HCT116 (cell line): ENCODE measurements around the gene LMTK3. TPM values are rescaled to one million over a fixed set of nuclear protein-coding genes. Genes with fewer than 3 reads are reported as not detected.
"Not testable (repeated sequence)": the region's sequence is repeated elsewhere in the genome, so short reads cannot be mapped to it uniquely, and the experiment has no call there.

Source experiments
- ATAC-seq: fragments of 200-7000 bp; cut with Tn5 transposase; 2 replicates; pipeline ENCODE4 v1.9.1; 2020; ENCODE audit warnings: mild to moderate bottlenecking, moderate library complexity
- BruUV-seq: library from RNA; stranded (reverse); fragments of 400-500 nt; replicated peaks from 2 replicates; lab custom pipeline; 2021; lab: Mats Ljungman, UMichigan
- CTCF ChIA-PET: fragments of 300-600 bp; sonication (Branson Sonifier 250); formaldehyde crosslinking; loops from one replicate; lab custom pipeline; 2021; ENCODE audit warnings: antibody characterized with exemption; lab: Charles Lee
- POLR2A ChIA-PET: fragments of 300-600, 350-600 bp; sonication (Branson Sonifier 250); formaldehyde crosslinking; loops from one replicate; lab custom pipeline; 2021; ENCODE audit warnings: antibody characterized with exemption; lab: Charles Lee
- RAD21 ChIA-PET, 2 experiments: fragments of 300-600 bp; sonication (Branson Sonifier 250); formaldehyde crosslinking; loops; one replicate each; lab custom pipeline; 2023; ENCODE audit warnings: low total read pairs in 2 of 2; ENCODE audit not compliant: uncharacterized antibody in 2 of 2, unreplicated experiment in 2 of 2, low non-redundant PET in 1 of 2; lab: Charles Lee
- DNase-seq: peaks from one replicate; pipeline ENCODE4 v3.0.0-alpha.2; 2010; ENCODE audit warnings: low read depth, low spot score
- H2AFZ ChIP-seq: fragments of 200-600 bp; shearing (Covaris generic), sonication (generic); 2 replicates; pipeline ENCODE4 v1.6.1; 2017; ENCODE audit warnings: low read depth, mixed run types, mixed read lengths, antibody characterized with exemption, low read length; ENCODE audit not compliant: poor library complexity, severe bottlenecking
- H3K27ac ChIP-seq: 2 replicates; pipeline ENCODE4 v1.5.1; 2012; ENCODE audit warnings: low read depth, low read length
- H3K27me3 ChIP-seq: fragments of 200-600 bp; sonication (generic); 2 replicates; pipeline ENCODE4 v1.6.1; 2016; ENCODE audit warnings: mixed run types, low read length, mixed read lengths; ENCODE audit not compliant: insufficient read depth
- H3K36me3 ChIP-seq, 2 experiments: fragments of 200-500 bp in 1 of 2; fragments of 200-600 bp in 1 of 2; sonication (Bioruptor generic) in 1 of 2; sonication (generic) in 1 of 2; 2 replicates each; pipeline versions ENCODE4 v1.5.1 to v1.6.1; 2014 to 2016; ENCODE audit warnings: low read length in 2 of 2, inconsistent platforms in 1 of 2, mixed read lengths in 1 of 2, mixed run types in 1 of 2; ENCODE audit not compliant: insufficient read depth in 2 of 2, control insufficient read depth in 1 of 2
- H3K4me1 ChIP-seq, 2 experiments: fragments of 200-600 bp in 1 of 2; sonication (generic) in 1 of 2; 2 replicates each; pipeline versions ENCODE4 v1.5.1 to v1.6.1; 2012 to 2017; ENCODE audit warnings: low read length in 2 of 2, inconsistent platforms in 1 of 2, mild to moderate bottlenecking in 1 of 2, mixed read lengths in 1 of 2, mixed run types in 1 of 2, moderate library complexity in 1 of 2; ENCODE audit not compliant: insufficient read depth in 2 of 2, control insufficient read depth in 1 of 2
- H3K4me2 ChIP-seq: fragments of 200-600 bp; sonication (generic); 2 replicates; pipeline ENCODE4 v1.6.1; 2017; ENCODE audit warnings: mixed run types, low read length, mixed read lengths
- H3K4me3 ChIP-seq, 2 experiments: fragments of 200-600 bp in 1 of 2; sonication (generic) in 1 of 2; replicated peaks in 1 of 2; 2 replicates each; pipeline ENCODE4 v1.5.1; 2011 to 2016; ENCODE audit warnings: low read length in 2 of 2, control low read depth in 1 of 2, low read depth in 1 of 2, mild to moderate bottlenecking in 1 of 2, mixed read lengths in 1 of 2, mixed run types in 1 of 2
- H3K79me2 ChIP-seq: fragments of 200-600 bp; sonication (generic); 2 replicates; pipeline ENCODE4 v1.6.1; 2017; ENCODE audit warnings: mild to moderate bottlenecking, mixed run types, low read length, moderate library complexity, mixed read lengths; ENCODE audit not compliant: insufficient read depth
- H3K9ac ChIP-seq: fragments of 200-600 bp; sonication (generic); 2 replicates; pipeline ENCODE4 v1.6.1; 2016; ENCODE audit warnings: low read length, mixed read lengths
- H3K9me2 ChIP-seq: fragments of 200-600 bp; sonication (generic), shearing (Covaris generic); 2 replicates; pipeline ENCODE4 v1.6.1; 2017; ENCODE audit warnings: mixed run types, mild to moderate bottlenecking, moderate library complexity; ENCODE audit not compliant: insufficient read depth
- H3K9me3 ChIP-seq, 2 experiments: fragments of 200-500 bp in 1 of 2; fragments of 200-600 bp in 1 of 2; sonication (Bioruptor generic) in 1 of 2; sonication (generic) in 1 of 2; 2 replicates each; pipeline ENCODE4 v1.6.1; 2014 to 2017; ENCODE audit warnings: low read length in 2 of 2, mixed read lengths in 2 of 2, inconsistent platforms in 1 of 2, low read depth in 1 of 2, mild to moderate bottlenecking in 1 of 2, mixed run types in 1 of 2, moderate library complexity in 1 of 2; ENCODE audit not compliant: control insufficient read depth in 1 of 2, insufficient read depth in 1 of 2
- H4K20me1 ChIP-seq: fragments of 200-600 bp; sonication (generic), shearing (Covaris generic); 2 replicates; pipeline ENCODE4 v1.6.1; 2017; ENCODE audit warnings: mixed run types, mild to moderate bottlenecking, moderate library complexity; ENCODE audit not compliant: insufficient read depth
- CBX3 ChIP-seq: IDR thresholded peaks from 2 replicates; pipeline ENCODE4 v1.6.1; 2012; ENCODE audit warnings: low read depth
- ELF1 ChIP-seq: IDR thresholded peaks from 2 replicates; pipeline ENCODE4 v1.6.1; 2012; ENCODE audit warnings: low read depth, borderline replicate concordance
- EZH2phosphoT487 ChIP-seq: fragments of 200-600 bp; IDR thresholded peaks from 2 replicates; pipeline ENCODE4 v1.6.1; 2018; ENCODE audit warnings: antibody characterized with exemption, borderline replicate concordance
- JUND ChIP-seq: IDR thresholded peaks from 2 replicates; pipeline ENCODE4 v1.6.1; 2012
- POLR2A ChIP-seq: IDR thresholded peaks from 2 replicates; pipeline ENCODE4 v1.7.0; 2011; ENCODE audit warnings: borderline replicate concordance; ENCODE audit not compliant: insufficient read depth, insufficient read length; ENCODE audit errors: extremely low read depth
- YY1 ChIP-seq: IDR thresholded peaks from 2 replicates; pipeline ENCODE4 v1.6.1; 2011; ENCODE audit warnings: low read length, low read depth, moderate library complexity, mild to moderate bottlenecking; ENCODE audit not compliant: insufficient replicate concordance; ENCODE audit errors: extremely low read depth
- intact Hi-C: fragments of 100-400 bp; cut with micrococcal nuclease; formaldehyde crosslinking; loops from 2 replicates; pipeline ENCODE4 v1.10.0; 2022
- total RNA-seq: library from RNA; stranded (reverse); gene quantifications from one replicate; pipeline ENCODE4 v1.2.1, GENCODE V29; 2021; ENCODE audit not compliant: unreplicated experiment

The LMTK3 gene
- total RNA-seq, 1 experiment from 2014 or later, result 19.9 TPM

- CTCF ChIA-PET, result no interaction called here
- RAD21 ChIA-PET, result no interaction called here
These were observed 12.6 kb upstream of the LMTK3 start for GRCh38 chr19:48524221-48524620.

DNA sequence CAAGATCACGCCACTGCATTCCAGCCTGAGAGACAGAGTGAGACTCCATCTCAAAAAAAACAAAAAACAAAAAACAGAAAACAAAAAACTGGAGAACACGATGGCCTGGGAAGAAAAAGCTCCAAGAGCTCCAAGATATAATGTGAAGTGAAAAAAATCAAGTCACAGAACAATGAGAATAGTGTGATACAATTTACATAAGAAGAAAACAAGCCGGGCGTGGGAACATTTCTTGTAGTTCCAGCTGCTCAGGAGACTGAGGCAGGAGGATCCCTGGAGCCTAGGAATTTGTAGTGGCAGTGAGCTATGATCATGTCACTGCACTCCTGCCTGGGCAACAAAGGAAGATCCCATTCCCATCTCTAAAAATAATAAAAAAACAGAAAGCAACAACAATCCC lies 8.5 kb upstream of the LMTK3 start:
- ChIA-PET POLR2A (no interaction called here), CTCF (interaction anchor here (0.7 kb wide), 1 partner anchor 64 kb away, joined by 3 read pairs; no protein-coding TSS in a partner anchor)
- no peak overlapping the region for H2AFZ ChIP-seq

More at GRCh38 chr19:48524221-48524620, 12.6 kb upstream of the LMTK3 start:
- Histone ChIP-seq H3K9ac (no peak overlapping the region), H4K20me1 (no peaks in the 10 kb centered on the region), H3K27ac (no peak overlapping the region), H3K4me3 (no peak overlapping the region), H3K9me2 (no peaks in the 10 kb centered on the region), H3K4me1 (peaks cover 10 to 14% of the 10 kb centered on the region in 2 experiments; a peak in 3 of 4 replicates), H2AFZ (no peak overlapping the region), H3K27me3 (no peaks in the 10 kb centered on the region)
- intact Hi-C loops, result no loop called here
- POLR2A ChIA-PET, result no interaction called here
- ATAC-seq, result no peak
- TF ChIP-seq CBX3 (peak; percentile 42; the same call in 1 of the 2 replicates), ELF1 (no peak), YY1 (peak; percentile 86)
- TF ChIP-seq, all 23 proteins: peak for 2
- DNase-seq, result no peak
- H3K79me2 ChIP-seq, result no peaks in the 10 kb centered on the region
- H3K4me2 ChIP-seq, result no peak overlapping the region
- H3K36me3 ChIP-seq, result no peaks in the 10 kb centered on the region
- BruUV-seq, result no TSS peak
- H3K9me3 ChIP-seq, result peaks cover 0 to 14% of the 10 kb centered on the region in 2 experiments; a peak in 1 of 4 replicates

GRCh38 chr19:48519426-48519825 lies 7.8 kb upstream of the LMTK3 start:
- H3K9me2 ChIP-seq, H2AFZ ChIP-seq, H3K9me3 ChIP-seq, POLR2A ChIA-PET, H3K27me3 ChIP-seq, H4K20me1 ChIP-seq, H3K27ac ChIP-seq, DNase-seq, RAD21 ChIA-PET, BruUV-seq, H3K4me3 ChIP-seq, H3K36me3 ChIP-seq, intact Hi-C loops, H3K9ac ChIP-seq, H3K79me2 ChIP-seq: not testable (repeated sequence)
- H3K4me1 ChIP-seq, result peaks cover 13 to 32% of the 10 kb centered on the region in 2 experiments; a peak in 3 of 4 replicates
- CTCF ChIA-PET, result interaction anchor here (0.7 to 1.1 kb wide), 2 partner anchors 65 kb away, joined by 3 read pairs; no protein-coding TSS in a partner anchor
- peak overlapping the region; percentile 47 for H3K4me2 ChIP-seq
- ATAC-seq, result peak; percentile 70

More for the DNA sequence above, 8.5 kb upstream of the LMTK3 start:
- H3K79me2 ChIP-seq, result no peaks in the 10 kb centered on the region
- no peak overlapping the region for H3K27ac ChIP-seq
- peaks cover 0 to 8% of the 10 kb centered on the region in 2 experiments; a peak in 1 of 4 replicates for H3K9me3 ChIP-seq
- TF ChIP-seq JUND (no peak), POLR2A (no peak), EZH2phosphoT487 (no peak)
- TF ChIP-seq, all 23 proteins: peak for 0
- intact Hi-C loops, result no loop called here
- no peak for ATAC-seq
- RAD21 ChIA-PET, result no interaction called here
- no peaks in the 10 kb centered on the region for H3K9me2 ChIP-seq
- no peaks in the 10 kb centered on the region for H4K20me1 ChIP-seq
- no peaks in the 10 kb centered on the region for H3K27me3 ChIP-seq
- no TSS peak for BruUV-seq
- no peaks in the 10 kb centered on the region for H3K36me3 ChIP-seq
- H3K4me3 ChIP-seq, result no peak overlapping the region
- H3K4me1 ChIP-seq, result peaks cover 13 to 32% of the 10 kb centered on the region in 2 experiments; a peak in 3 of 4 replicates
- no peak overlapping the region for H3K9ac ChIP-seq
- H3K4me2 ChIP-seq, result no peak overlapping the region
- DNase-seq, result no peak
